ENCODE data around the gene EEF1AKMT4.

DNA sequence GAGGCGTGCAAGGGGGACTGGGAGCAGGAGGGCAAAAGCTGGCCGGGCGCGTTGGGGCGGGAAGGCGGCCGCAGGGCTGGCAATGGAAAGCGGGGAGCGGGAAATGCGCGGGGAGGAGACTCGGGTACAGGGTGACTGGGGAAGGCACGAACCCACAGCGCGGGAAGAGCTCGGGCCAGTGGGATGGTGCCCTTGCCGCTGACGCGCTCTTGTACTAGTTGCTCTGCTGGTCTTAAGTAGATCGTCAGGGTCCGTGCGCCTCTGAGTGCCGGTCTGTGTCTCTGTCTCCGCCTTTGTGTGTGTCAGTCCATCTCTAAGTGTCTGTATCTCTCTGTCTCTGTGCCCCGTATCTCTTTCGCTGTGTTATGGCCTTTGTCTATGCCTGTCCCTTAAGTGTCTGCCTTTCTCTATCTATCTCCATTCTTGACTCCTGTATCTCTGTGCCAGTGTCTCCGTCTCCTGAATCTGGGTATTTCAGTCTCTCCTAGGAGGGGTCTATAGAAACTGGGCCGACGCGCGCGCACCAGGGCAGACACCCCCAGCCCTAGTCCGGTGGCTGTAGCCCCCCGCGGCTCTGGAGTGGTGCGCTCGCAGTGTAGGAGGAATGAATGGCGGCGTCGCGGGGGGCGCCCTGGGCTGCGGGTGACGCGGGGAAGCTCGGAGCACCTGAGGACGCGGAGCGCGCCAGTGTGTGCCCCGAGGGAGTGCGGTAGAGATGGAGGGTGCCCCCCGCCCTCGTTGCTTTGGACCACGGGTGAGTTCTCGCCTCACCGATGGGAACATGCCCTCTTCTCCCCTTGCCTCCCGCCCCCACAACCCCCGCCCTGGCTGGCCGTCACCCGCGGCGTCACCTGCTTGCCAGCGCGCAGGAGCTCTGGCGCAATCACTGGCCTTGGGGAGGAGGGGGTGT is 12.6 kb downstream of the EEF1AKMT4 start:
- TF ChIP-seq CHD1 (IDR thresholded peaks at IDR 0.05; ENCODE audit: low read depth, low read length) (no peak), CEBPB (IDR thresholded peaks at IDR 0.05; ENCODE audit: low read depth, low read length) (peak; percentile 51)
- TF ChIP-seq, protein P1, sequence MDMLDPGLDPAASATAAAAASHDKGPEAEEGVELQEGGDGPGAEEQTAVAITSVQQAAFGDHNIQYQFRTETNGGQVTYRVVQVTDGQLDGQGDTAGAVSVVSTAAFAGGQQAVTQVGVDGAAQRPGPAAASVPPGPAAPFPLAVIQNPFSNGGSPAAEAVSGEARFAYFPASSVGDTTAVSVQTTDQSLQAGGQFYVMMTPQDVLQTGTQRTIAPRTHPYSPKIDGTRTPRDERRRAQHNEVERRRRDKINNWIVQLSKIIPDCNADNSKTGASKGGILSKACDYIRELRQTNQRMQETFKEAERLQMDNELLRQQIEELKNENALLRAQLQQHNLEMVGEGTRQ (IDR thresholded peaks at IDR 0.05; ENCODE audit: low read depth, low read length), result no peak

Data from IMR-90 (cell line).